K562 (cell line): Measurements from ENCODE around the gene CLCNKB. TPM values are rescaled to one million over a fixed set of nuclear protein-coding genes. Genes with fewer than 3 reads are reported as not detected.

Source experiments
- HDAC8 ChIP-seq: fragments of 450-650 bp; IDR thresholded peaks from 2 replicates; pipeline ENCODE4 v1.6.1; 2016; ENCODE audit warnings: mild to moderate bottlenecking, missing genetic modification characterization, moderate library complexity, missing compliant biosample characterization
- L3MBTL2 ChIP-seq: fragments of 450-650 bp; IDR thresholded peaks from 2 replicates; pipeline ENCODE4 v1.6.1; 2016; ENCODE audit warnings: mild to moderate bottlenecking, moderate library complexity
- NONO ChIP-seq, 2 experiments: fragments of 200-400 bp in 1 of 2; fragments of 450-650 bp in 1 of 2; formaldehyde crosslinking in 1 of 2; IDR thresholded peaks; 2 replicates each; pipeline ENCODE4 v1.6.1; 2017; ENCODE audit warnings: low read depth in 2 of 2, mild to moderate bottlenecking in 2 of 2, moderate library complexity in 2 of 2, low read length in 1 of 2
- PHB ChIP-seq: fragments of 250-450 bp; sonication (Bioruptor Pico); IDR thresholded peaks from 2 replicates; pipeline ENCODE4 v1.5.0; 2021
- RBM14 ChIP-seq: fragments of 200-400 bp; formaldehyde crosslinking; IDR thresholded peaks from 2 replicates; pipeline ENCODE4 v1.6.1; 2018; ENCODE audit warnings: low read depth, mild to moderate bottlenecking, low read length, moderate library complexity, borderline replicate concordance; ENCODE audit not compliant: insufficient read depth
- TAF1 ChIP-seq: IDR thresholded peaks from 2 replicates; pipeline ENCODE4 v1.6.1; 2011; ENCODE audit warnings: mild to moderate bottlenecking, low read length, moderate library complexity; ENCODE audit not compliant: insufficient read depth, control insufficient read depth, severe bottlenecking; ENCODE audit errors: extremely low read depth
- ZNF354B ChIP-seq: fragments of 250-450 bp; sonication (Bioruptor Pico); IDR thresholded peaks from 2 replicates; pipeline ENCODE4 v1.4.0; 2020
- ZNF431 ChIP-seq: sonication (generic); formaldehyde crosslinking; IDR thresholded peaks from 2 replicates; pipeline ENCODE4 v1.8.0; 2022; ENCODE audit warnings: mild to moderate bottlenecking, missing genetic modification reagents
- polyA plus RNA-seq, 8 experiments: library from polyadenylated mRNA; depleted of rRNA in 4 of 8; stranded (reverse) in 5 of 8; unstranded in 3 of 8; fragments of >200 nt; fragmentation: Nextera tagmentation in 2 of 8; fragmentation: Illumina TruSeq in 1 of 8; extraction: Ambion mirVana in 2 of 8; extraction: Trizol in 1 of 8; gene quantifications; 2 replicates each; pipeline versions ENCODE4 v1.2.1 to v1.2.3, GENCODE V29; 2011 to 2014; ENCODE audit warnings: inconsistent platforms in 1 of 8, missing spikeins in 1 of 8
- total RNA-seq, 7 experiments: library from RNA; depleted of rRNA in 6 of 7; stranded (reverse); fragments of >200 nt in 6 of 7; fragmentation: Illumina TruSeq in 2 of 7; extraction: Trizol in 2 of 7; gene quantifications; 2 replicates each; pipeline versions ENCODE4 v1.2.1 to v1.2.3, GENCODE V29; 2011 to 2021; ENCODE audit warnings: low replicate concordance in 1 of 7
- TF ChIP-seq, protein P1 (sequence below): fragments of 450-650 bp; IDR thresholded peaks from 2 replicates; pipeline ENCODE4 v1.6.1; 2016; ENCODE audit warnings: low read depth
- TF ChIP-seq, protein P2 (sequence below): fragments of 450-650 bp; IDR thresholded peaks from 2 replicates; pipeline ENCODE4 v1.6.1; 2017; ENCODE audit warnings: antibody characterized with exemption, mild to moderate bottlenecking
- TF ChIP-seq, protein P3 (sequence below), 2 experiments: IDR thresholded peaks; 2 replicates each; pipeline ENCODE4 v1.6.1; 2011; ENCODE audit warnings: borderline replicate concordance in 1 of 2, control low read depth in 1 of 2, low read depth in 1 of 2, low read length in 1 of 2, mild to moderate bottlenecking in 1 of 2, mixed read lengths in 1 of 2, moderate library complexity in 1 of 2; ENCODE audit not compliant: insufficient read depth in 1 of 2, insufficient read length in 1 of 2, poor library complexity in 1 of 2, severe bottlenecking in 1 of 2; ENCODE audit errors: extremely low read depth in 1 of 2

The CLCNKB gene
- total and polyA plus RNA-seq, 9 of the 15 experiments (the other 6 are each of a cell fraction or from before 2014, with no cell fraction given) = 0.08 to 1.7 (median 0.64) TPM

DNA sequence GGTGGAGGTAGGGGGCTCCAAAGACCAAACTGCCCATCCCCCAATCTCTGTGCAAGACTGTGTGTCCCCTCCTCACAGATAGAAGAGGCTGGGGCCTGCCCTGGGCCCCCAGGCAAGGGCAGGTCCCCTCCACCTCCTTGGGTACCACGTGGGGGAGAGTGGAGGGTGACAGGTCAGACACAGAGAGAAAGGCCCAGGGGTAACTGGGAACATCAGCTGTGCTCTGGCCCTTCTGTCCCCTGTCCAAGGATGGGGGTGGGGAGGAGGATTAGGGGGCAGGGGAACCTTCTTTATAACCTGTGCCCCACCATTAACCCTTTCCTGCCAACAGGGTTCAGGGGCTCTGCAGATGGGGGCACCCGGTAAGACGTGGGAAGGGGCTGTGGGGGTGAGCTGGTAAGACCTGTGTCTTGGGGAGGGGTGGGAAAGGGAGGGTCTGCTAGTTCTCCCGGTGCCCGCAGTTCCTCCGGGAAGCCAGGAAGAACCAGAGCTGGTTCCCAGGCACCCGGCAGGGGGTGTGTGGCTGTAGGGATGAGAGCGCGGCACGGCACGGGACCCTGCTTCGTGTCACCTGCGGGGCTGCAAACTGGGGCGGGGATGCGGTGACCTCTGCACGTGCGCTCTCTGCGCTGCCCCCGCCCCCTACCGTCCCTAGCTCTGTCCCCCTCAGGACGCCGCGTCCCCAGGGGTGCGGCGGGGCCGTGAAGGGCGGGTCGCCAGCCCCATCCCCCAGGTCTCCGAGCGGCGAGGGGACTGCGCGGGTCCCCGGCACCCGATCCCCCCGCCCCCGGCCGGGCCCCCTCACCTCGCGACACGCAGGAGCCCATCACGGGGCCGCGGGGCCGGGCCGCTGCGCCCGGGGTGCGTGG, 29.3 kb downstream of the CLCNKB start (continued):
- TF ChIP-seq, protein P1, sequence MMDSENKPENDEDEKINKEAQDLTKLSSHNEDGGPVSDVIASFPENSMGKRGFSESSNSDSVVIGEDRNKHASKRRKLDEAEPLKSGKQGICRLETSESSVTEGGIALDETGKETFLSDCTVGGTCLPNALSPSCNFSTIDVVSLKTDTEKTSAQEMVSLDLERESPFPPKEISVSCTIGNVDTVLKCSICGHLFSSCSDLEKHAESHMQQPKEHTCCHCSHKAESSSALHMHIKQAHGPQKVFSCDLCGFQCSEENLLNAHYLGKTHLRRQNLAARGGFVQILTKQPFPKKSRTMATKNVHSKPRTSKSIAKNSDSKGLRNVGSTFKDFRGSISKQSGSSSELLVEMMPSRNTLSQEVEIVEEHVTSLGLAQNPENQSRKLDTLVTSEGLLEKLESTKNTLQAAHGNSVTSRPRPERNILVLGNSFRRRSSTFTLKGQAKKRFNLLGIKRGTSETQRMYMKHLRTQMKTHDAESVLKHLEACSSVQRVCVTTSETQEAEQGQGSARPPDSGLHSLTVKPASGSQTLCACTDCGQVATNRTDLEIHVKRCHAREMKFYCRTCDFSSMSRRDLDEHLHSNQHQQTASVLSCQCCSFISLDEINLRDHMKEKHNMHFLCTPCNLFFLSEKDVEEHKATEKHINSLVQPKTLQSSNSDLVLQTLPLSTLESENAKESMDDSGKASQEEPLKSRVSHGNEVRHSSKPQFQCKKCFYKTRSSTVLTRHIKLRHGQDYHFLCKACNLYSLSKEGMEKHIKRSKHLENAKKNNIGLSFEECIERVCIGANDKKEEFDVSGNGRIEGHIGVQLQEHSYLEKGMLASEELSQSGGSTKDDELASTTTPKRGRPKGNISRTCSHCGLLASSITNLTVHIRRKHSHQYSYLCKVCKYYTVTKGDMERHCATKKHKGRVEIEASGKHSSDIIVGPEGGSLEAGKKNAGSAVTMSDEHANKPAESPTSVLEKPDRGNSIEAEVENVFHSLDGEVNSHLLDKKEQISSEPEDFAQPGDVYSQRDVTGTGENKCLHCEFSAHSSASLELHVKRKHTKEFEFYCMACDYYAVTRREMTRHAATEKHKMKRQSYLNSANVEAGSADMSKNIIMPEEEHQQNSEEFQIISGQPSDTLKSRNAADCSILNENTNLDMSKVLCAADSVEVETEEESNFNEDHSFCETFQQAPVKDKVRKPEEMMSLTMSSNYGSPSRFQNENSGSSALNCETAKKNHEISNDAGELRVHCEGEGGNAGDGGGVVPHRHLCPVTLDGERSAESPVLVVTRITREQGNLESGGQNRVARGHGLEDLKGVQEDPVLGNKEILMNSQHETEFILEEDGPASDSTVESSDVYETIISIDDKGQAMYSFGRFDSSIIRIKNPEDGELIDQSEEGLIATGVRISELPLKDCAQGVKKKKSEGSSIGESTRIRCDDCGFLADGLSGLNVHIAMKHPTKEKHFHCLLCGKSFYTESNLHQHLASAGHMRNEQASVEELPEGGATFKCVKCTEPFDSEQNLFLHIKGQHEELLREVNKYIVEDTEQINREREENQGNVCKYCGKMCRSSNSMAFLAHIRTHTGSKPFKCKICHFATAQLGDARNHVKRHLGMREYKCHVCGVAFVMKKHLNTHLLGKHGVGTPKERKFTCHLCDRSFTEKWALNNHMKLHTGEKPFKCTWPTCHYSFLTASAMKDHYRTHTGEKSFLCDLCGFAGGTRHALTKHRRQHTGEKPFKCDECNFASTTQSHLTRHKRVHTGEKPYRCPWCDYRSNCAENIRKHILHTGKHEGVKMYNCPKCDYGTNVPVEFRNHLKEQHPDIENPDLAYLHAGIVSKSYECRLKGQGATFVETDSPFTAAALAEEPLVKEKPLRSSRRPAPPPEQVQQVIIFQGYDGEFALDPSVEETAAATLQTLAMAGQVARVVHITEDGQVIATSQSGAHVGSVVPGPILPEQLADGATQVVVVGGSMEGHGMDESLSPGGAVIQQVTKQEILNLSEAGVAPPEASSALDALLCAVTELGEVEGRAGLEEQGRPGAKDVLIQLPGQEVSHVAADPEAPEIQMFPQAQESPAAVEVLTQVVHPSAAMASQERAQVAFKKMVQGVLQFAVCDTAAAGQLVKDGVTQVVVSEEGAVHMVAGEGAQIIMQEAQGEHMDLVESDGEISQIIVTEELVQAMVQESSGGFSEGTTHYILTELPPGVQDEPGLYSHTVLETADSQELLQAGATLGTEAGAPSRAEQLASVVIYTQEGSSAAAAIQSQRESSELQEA = no peak
- TF ChIP-seq RBM14 (0 out of 2 replicates have a peak, but pooled peaks have one; percentile 40), PHB (CRISPR knock-in tag) (0 out of 2 replicates have a peak, but pooled peaks have one; percentile 82), L3MBTL2 (peak; percentile 11; the same call in 1 of the 2 replicates), ZNF431 (no peak), NONO (IDR thresholded peaks at IDR 0.05; ENCODE audit: low read depth in 2 of 2, low read length in 1 of 2) (peak in 1 of 2 experiments; percentile 82; a peak in 2 of 4 replicates), HDAC8 (tag) (no peak), TAF1 (no peak), ZNF354B (CRISPR knock-in tag) (no peak)
- TF ChIP-seq, protein P2, sequence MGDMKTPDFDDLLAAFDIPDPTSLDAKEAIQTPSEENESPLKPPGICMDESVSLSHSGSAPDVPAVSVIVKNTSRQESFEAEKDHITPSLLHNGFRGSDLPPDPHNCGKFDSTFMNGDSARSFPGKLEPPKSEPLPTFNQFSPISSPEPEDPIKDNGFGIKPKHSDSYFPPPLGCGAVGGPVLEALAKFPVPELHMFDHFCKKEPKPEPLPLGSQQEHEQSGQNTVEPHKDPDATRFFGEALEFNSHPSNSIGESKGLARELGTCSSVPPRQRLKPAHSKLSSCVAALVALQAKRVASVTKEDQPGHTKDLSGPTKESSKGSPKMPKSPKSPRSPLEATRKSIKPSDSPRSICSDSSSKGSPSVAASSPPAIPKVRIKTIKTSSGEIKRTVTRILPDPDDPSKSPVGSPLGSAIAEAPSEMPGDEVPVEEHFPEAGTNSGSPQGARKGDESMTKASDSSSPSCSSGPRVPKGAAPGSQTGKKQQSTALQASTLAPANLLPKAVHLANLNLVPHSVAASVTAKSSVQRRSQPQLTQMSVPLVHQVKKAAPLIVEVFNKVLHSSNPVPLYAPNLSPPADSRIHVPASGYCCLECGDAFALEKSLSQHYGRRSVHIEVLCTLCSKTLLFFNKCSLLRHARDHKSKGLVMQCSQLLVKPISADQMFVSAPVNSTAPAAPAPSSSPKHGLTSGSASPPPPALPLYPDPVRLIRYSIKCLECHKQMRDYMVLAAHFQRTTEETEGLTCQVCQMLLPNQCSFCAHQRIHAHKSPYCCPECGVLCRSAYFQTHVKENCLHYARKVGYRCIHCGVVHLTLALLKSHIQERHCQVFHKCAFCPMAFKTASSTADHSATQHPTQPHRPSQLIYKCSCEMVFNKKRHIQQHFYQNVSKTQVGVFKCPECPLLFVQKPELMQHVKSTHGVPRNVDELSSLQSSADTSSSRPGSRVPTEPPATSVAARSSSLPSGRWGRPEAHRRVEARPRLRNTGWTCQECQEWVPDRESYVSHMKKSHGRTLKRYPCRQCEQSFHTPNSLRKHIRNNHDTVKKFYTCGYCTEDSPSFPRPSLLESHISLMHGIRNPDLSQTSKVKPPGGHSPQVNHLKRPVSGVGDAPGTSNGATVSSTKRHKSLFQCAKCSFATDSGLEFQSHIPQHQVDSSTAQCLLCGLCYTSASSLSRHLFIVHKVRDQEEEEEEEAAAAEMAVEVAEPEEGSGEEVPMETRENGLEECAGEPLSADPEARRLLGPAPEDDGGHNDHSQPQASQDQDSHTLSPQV = no peak
- TF ChIP-seq, protein P3, sequence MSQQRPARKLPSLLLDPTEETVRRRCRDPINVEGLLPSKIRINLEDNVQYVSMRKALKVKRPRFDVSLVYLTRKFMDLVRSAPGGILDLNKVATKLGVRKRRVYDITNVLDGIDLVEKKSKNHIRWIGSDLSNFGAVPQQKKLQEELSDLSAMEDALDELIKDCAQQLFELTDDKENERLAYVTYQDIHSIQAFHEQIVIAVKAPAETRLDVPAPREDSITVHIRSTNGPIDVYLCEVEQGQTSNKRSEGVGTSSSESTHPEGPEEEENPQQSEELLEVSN (IDR thresholded peaks at IDR 0.05; ENCODE audit: borderline replicate concordance in 1 of 2, extremely low read depth in 1 of 2, insufficient read depth in 1 of 2, insufficient read length in 1 of 2, low read depth in 1 of 2, low read length in 1 of 2, poor library complexity in 1 of 2, severe bottlenecking in 1 of 2) = peak in 1 of 2 experiments; percentile 68
